H9 (cell line): ENCODE measurements around the gene PEG3. TPM values are rescaled to one million over a fixed set of nuclear protein-coding genes. Genes with fewer than 3 reads are reported as not detected.

Experiments used
- DNase-seq: peaks from one replicate; pipeline ENCODE4 v3.0.0-alpha.2; 2017
- H2AFZ ChIP-seq: one replicate; pipeline ENCODE4 v1.6.1; 2013; ENCODE audit warnings: mild to moderate bottlenecking, low read length, control low read depth, moderate library complexity
- H2AK5ac ChIP-seq: 2 replicates; pipeline ENCODE4 v1.6.1; 2013; ENCODE audit warnings: low read length, control low read depth, mixed read lengths; ENCODE audit not compliant: insufficient read length
- H2BK120ac ChIP-seq: one replicate; pipeline ENCODE4 v1.6.1; 2013; ENCODE audit warnings: low read depth, mild to moderate bottlenecking, low read length, control low read depth, inconsistent platforms; ENCODE audit not compliant: poor library complexity, severe bottlenecking
- H2BK12ac ChIP-seq: 2 replicates; pipeline ENCODE4 v1.6.1; 2013; ENCODE audit warnings: low read length, control low read depth, mixed read lengths, low read depth; ENCODE audit not compliant: insufficient read length
- H2BK15ac ChIP-seq: 2 replicates; pipeline ENCODE4 v1.6.1; 2013; ENCODE audit warnings: low read depth, low read length, control low read depth
- H2BK20ac ChIP-seq: one replicate; pipeline ENCODE4 v1.6.1; 2013; ENCODE audit warnings: low read depth, mild to moderate bottlenecking, low read length, control low read depth, inconsistent platforms; ENCODE audit not compliant: poor library complexity, severe bottlenecking
- H2BK5ac ChIP-seq: 2 replicates; pipeline ENCODE4 v1.6.1; 2013; ENCODE audit warnings: low read length, control low read depth, mixed read lengths; ENCODE audit not compliant: insufficient read length
- H3K14ac ChIP-seq: 2 replicates; pipeline ENCODE4 v1.6.1; 2013; ENCODE audit warnings: low read length, control low read depth; ENCODE audit not compliant: insufficient read depth
- H3K18ac ChIP-seq: 2 replicates; pipeline ENCODE4 v1.6.1; 2013; ENCODE audit warnings: low read depth, mild to moderate bottlenecking, mixed read lengths, low read length, control low read depth; ENCODE audit not compliant: insufficient read length
- H3K23ac ChIP-seq: 2 replicates; pipeline ENCODE4 v1.6.1; 2013; ENCODE audit warnings: low read length, control low read depth, mixed read lengths, low read depth; ENCODE audit not compliant: insufficient read length
- H3K23me2 ChIP-seq: 2 replicates; pipeline ENCODE4 v1.6.1; 2013; ENCODE audit warnings: low read depth, mild to moderate bottlenecking, mixed read lengths, low read length, control low read depth; ENCODE audit not compliant: insufficient read length, poor library complexity, severe bottlenecking
- H3K27ac ChIP-seq: 2 replicates; pipeline ENCODE4 v1.5.1; 2013; ENCODE audit warnings: low read length, control low read depth, mixed read lengths, low read depth; ENCODE audit not compliant: insufficient read length
- H3K27me3 ChIP-seq: 2 replicates; pipeline ENCODE4 v1.6.1; 2013; ENCODE audit warnings: low read length, control low read depth, inconsistent platforms; ENCODE audit not compliant: insufficient read depth
- H3K4ac ChIP-seq: 2 replicates; pipeline ENCODE4 v1.6.1; 2013; ENCODE audit warnings: low read depth, mild to moderate bottlenecking, control low read depth, inconsistent platforms, low read length, moderate library complexity
- H3K4me1 ChIP-seq: 2 replicates; pipeline ENCODE4 v1.6.1; 2013; ENCODE audit warnings: low read length, control low read depth, inconsistent platforms; ENCODE audit not compliant: insufficient read depth
- H3K4me2 ChIP-seq: 2 replicates; pipeline ENCODE4 v1.6.1; 2013; ENCODE audit warnings: low read length, control low read depth, mixed read lengths; ENCODE audit not compliant: insufficient read length, insufficient read depth
- H3K56ac ChIP-seq: 2 replicates; pipeline ENCODE4 v1.6.1; 2013; ENCODE audit warnings: low read depth, mild to moderate bottlenecking, mixed read lengths, low read length, control low read depth; ENCODE audit not compliant: insufficient read length
- H3K79me1 ChIP-seq: 2 replicates; pipeline ENCODE4 v1.6.1; 2013; ENCODE audit warnings: low read depth, mild to moderate bottlenecking, moderate library complexity, low read length, control low read depth, inconsistent platforms; ENCODE audit not compliant: insufficient read depth, poor library complexity, severe bottlenecking
- H3K79me2 ChIP-seq: 2 replicates; pipeline ENCODE4 v1.6.1; 2013; ENCODE audit warnings: low read length, control low read depth, inconsistent platforms; ENCODE audit not compliant: insufficient read depth
- H3K9ac ChIP-seq: 2 replicates; pipeline ENCODE4 v1.6.1; 2013; ENCODE audit warnings: low read length, control low read depth, mixed read lengths; ENCODE audit not compliant: insufficient read length; ENCODE audit errors: extremely low read depth
- H3K9me3 ChIP-seq: one replicate; pipeline ENCODE4 v1.6.1; 2013; ENCODE audit warnings: low read depth, low read length, inconsistent platforms; ENCODE audit not compliant: control insufficient read depth
- H3T11ph ChIP-seq: one replicate; pipeline ENCODE4 v1.6.1; 2013; ENCODE audit warnings: mild to moderate bottlenecking, low read length, control low read depth, inconsistent platforms
- H4K20me1 ChIP-seq: one replicate; pipeline ENCODE4 v1.6.1; 2013; ENCODE audit not compliant: control insufficient read depth, insufficient read length, insufficient read depth
- H4K5ac ChIP-seq: 2 replicates; pipeline ENCODE4 v1.6.1; 2013; ENCODE audit warnings: low read depth, mild to moderate bottlenecking, mixed read lengths, low read length, control low read depth; ENCODE audit not compliant: insufficient read length
- H4K8ac ChIP-seq: replicated peaks from 2 replicates; pipeline ENCODE4 v1.6.1; 2013; ENCODE audit warnings: low read length, control low read depth, mixed read lengths, low read depth; ENCODE audit not compliant: insufficient read length
- H4K91ac ChIP-seq: 2 replicates; pipeline ENCODE4 v1.6.1; 2013; ENCODE audit warnings: low read depth, mild to moderate bottlenecking, moderate library complexity, mixed read lengths, low read length, control low read depth; ENCODE audit not compliant: insufficient read length
- H3K27ac Mint-ChIP-seq, 3 experiments: 2 replicates in 2 of 3; 3 replicates in 1 of 3; pipeline ENCODE4 v1.8.0; 2020 to 2021; ENCODE audit warnings: mixed read lengths in 3 of 3, mild to moderate bottlenecking in 1 of 3, moderate library complexity in 1 of 3
- H3K27me3 Mint-ChIP-seq: 2 replicates; pipeline ENCODE4 v1.8.0; 2021; ENCODE audit warnings: low read depth, mild to moderate bottlenecking, moderate library complexity, mixed read lengths
- H3K36me3 Mint-ChIP-seq, 3 experiments: 2 replicates in 2 of 3; 3 replicates in 1 of 3; pipeline ENCODE4 v1.8.0; 2020 to 2021; ENCODE audit warnings: low read depth in 3 of 3, mixed read lengths in 3 of 3; ENCODE audit not compliant: insufficient read depth in 1 of 3
- H3K4me1 Mint-ChIP-seq, 2 experiments: 2 replicates each; pipeline ENCODE4 v1.8.0; 2020; ENCODE audit warnings: mixed read lengths in 2 of 2
- H3K4me3 Mint-ChIP-seq, 2 experiments: 2 replicates in 1 of 2; 3 replicates in 1 of 2; pipeline ENCODE4 v1.8.0; 2020 to 2021; ENCODE audit warnings: mild to moderate bottlenecking in 2 of 2, mixed read lengths in 2 of 2, moderate library complexity in 1 of 2
- H3K9me3 Mint-ChIP-seq, 2 experiments: 2 replicates in 1 of 2; 3 replicates in 1 of 2; pipeline ENCODE4 v1.8.0; 2020; ENCODE audit warnings: mild to moderate bottlenecking in 2 of 2, mixed read lengths in 2 of 2, moderate library complexity in 1 of 2
- WGBS: extraction: QIAGEN DNeasy Blood & Tissue Kit; methylation state at CpG from one replicate; pipeline ENCODE4 v1.1.7; 2013; ENCODE audit warnings: missing lambda C conversion rate, low lambda C conversion rate, mixed read lengths; ENCODE audit not compliant: insufficient read length; ENCODE audit errors: extremely low coverage; 5-methylcytosine and 5-hydroxymethylcytosine counted together
- total RNA-seq: library from RNA; stranded (reverse); gene quantifications from 2 replicates; pipeline ENCODE4 v1.2.1, GENCODE V29; 2021
- TF ChIP-seq, protein P1 (sequence below): fragments of 200-600 bp; sonication (generic); conservative IDR thresholded peaks from 3 replicates; pipeline ENCODE4 v1.8.0; 2021; ENCODE audit warnings: antibody characterized with exemption, mild to moderate bottlenecking

The PEG3 gene
- total RNA-seq, 1 experiment from 2014 or later, result not detected

DNA sequence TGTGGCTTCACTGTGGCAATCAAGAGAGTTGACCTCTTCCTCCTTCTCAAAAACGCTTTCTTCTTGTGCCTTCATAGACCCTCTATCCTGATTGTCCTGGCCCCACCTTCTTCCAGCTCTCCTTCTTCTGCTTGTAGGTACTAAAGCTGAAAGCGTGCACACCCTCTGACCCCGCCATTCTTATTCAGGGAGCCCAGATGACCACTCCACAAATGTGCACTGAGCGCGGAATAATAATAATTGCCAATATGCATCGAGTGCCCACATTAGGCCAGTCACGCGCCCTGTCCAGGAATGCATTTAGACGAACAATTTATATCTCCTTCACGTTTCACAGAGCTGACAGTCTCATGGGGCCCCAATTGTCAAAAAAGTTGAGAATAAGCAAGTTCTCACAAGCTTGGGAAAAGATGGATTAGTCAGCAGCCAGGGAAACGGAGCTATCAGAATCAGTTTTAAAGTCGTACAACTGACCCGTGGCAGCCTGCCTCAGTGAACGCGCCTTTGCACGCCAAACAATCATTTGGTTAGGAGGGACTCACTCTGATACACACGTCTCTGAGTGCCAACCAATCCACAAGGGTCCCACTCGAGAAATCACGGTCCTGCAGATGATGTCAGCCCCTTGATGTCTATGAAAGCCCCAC lies 36.7 kb upstream of the PEG3 start:
- Histone ChIP-seq H2AK5ac (no peak overlapping the region), H3K4me1 (no peaks in the 10 kb centered on the region), H3K4me2 (no peak overlapping the region), H4K91ac (no peak overlapping the region), H3K14ac (no peak overlapping the region), H3K9ac (no peak overlapping the region), H3K79me1 (no peaks in the 10 kb centered on the region), H3K4ac (no peak overlapping the region), H2AFZ (no peak overlapping the region), H3K79me2 (no peaks in the 10 kb centered on the region), H3K18ac (no peak overlapping the region), H3K9me3 (peaks cover 85% of the 10 kb centered on the region), H3K27me3 (no peaks in the 10 kb centered on the region), H2BK120ac (no peak overlapping the region), H3K23ac (no peak overlapping the region), H3K27ac (no peak overlapping the region), H2BK20ac (no peak overlapping the region), H3T11ph (no peak overlapping the region), H2BK5ac (no peak overlapping the region), H4K20me1 (no peaks in the 10 kb centered on the region), H4K5ac (no peak overlapping the region), H3K23me2 (no peaks in the 10 kb centered on the region), H2BK12ac (no peak overlapping the region), H2BK15ac (no peak overlapping the region), H4K8ac (no peak overlapping the region), H3K56ac (no peak overlapping the region)
- Mint-ChIP-seq H3K9me3 (peaks cover 91 to 93% of the 10 kb centered on the region in 2 experiments), H3K4me1 (no peaks in the 10 kb centered on the region), H3K4me3 (no peak overlapping the region), H3K36me3 (peaks cover 20 to 34% (median 27%) of the 10 kb centered on the region in 3 experiments), H3K27me3 (peaks cover 1% of the 10 kb centered on the region), H3K27ac (no peak overlapping the region)
- no CpG with 5 or more reads among the region's 19 CpGs for WGBS
- TF ChIP-seq, protein P1, sequence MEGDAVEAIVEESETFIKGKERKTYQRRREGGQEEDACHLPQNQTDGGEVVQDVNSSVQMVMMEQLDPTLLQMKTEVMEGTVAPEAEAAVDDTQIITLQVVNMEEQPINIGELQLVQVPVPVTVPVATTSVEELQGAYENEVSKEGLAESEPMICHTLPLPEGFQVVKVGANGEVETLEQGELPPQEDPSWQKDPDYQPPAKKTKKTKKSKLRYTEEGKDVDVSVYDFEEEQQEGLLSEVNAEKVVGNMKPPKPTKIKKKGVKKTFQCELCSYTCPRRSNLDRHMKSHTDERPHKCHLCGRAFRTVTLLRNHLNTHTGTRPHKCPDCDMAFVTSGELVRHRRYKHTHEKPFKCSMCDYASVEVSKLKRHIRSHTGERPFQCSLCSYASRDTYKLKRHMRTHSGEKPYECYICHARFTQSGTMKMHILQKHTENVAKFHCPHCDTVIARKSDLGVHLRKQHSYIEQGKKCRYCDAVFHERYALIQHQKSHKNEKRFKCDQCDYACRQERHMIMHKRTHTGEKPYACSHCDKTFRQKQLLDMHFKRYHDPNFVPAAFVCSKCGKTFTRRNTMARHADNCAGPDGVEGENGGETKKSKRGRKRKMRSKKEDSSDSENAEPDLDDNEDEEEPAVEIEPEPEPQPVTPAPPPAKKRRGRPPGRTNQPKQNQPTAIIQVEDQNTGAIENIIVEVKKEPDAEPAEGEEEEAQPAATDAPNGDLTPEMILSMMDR, result no peak
- no peak for DNase-seq
